Lower leg skin (tissue), 4 donors: ENCODE measurements around the gene EIF3J. TPM values are rescaled to one million over a fixed set of nuclear protein-coding genes. Genes with fewer than 3 reads are reported as not detected.
A peak's percentile ranks its signal among the peaks of the same experiment; 100 is the strongest.
"Not testable (repeated sequence)": the region's sequence is repeated elsewhere in the genome, so short reads cannot be mapped to it uniquely, and the experiment has no call there.

Experiments used
- DNase-seq, 2 donors: peaks; one replicate each; pipeline ENCODE4 v3.0.0-alpha.2; 2019; ENCODE audit warnings: low spot score in 2 of 2
- H3K4me3 ChIP-seq: fragments of 200-600 bp; sonication (generic); 2 replicates; pipeline ENCODE4 v1.5.1; 2017; ENCODE audit warnings: mild to moderate bottlenecking, low read depth; ENCODE audit not compliant: poor library complexity, severe bottlenecking
- POLR2A ChIP-seq, 2 donors: fragments of 450-650 bp; IDR thresholded peaks; one replicate each; pipeline ENCODE4 v1.6.1; 2016 to 2017; ENCODE audit warnings: antibody characterized with exemption in 2 of 2, mild to moderate bottlenecking in 1 of 2, moderate library complexity in 1 of 2
- WGBS, 2 donors: methylation state at CpG; one replicate each; pipeline ENCODE4 v1.1.5; 2018; 5-methylcytosine and 5-hydroxymethylcytosine counted together
- intact Hi-C: fragments of 100-400 bp; cut with DNase I; formaldehyde crosslinking; loops from one replicate; pipeline ENCODE4 v1.15.0; 2023; ENCODE audit warnings: low total_unique reads
- total RNA-seq, 4 donors: library from RNA; depleted of rRNA; stranded (reverse); fragments of >200 nt; gene quantifications; one replicate each; pipeline ENCODE4 v1.1.0, GENCODE V29; 2016
- TF ChIP-seq, protein P1 (sequence below), 3 donors: fragments of 450-650 bp; IDR thresholded peaks; one replicate each; pipeline ENCODE4 v1.5.1; 2016; ENCODE audit warnings: antibody characterized with exemption in 3 of 3, mild to moderate bottlenecking in 3 of 3, moderate library complexity in 2 of 3

Gene EIF3J
- total RNA-seq, 4 donors from 2014 or later: 35.1 to 45.2 (median 42.3) TPM

DNA sequence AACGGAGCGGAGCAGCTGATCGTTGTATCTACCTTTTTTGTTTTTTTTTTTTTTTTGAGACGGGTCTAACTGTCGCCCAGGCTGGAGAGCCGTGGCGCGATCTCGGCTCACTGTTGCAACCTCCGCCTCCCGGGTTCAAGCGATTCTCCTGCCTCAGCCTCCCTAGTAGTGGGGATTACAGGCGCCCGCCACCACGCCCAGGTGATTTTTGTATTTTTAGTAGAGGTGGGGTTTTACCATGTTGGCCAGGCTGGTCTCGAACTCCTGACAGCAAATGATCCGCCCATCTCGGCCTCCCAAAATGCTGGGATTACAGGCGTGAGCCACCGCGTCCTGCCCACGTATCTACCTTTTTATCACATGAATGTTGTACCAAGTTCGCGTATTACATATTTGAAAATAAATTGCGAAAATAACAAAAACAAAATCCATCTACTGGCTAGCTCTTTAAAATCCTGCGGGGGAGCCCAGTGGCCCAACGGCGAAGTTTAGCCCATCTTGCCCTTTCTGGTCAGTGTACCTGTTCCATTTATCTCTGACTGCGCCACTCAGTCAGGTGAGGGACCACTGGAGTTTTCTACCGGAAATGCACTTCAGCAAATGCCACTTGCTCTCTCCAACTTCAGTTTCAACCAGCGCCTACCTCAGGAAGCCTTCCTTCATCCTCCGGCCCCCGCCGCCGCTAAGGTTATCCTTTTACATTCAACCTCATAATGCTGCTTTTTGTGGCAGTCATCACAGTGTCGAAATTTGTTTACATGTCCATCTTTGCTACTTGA lies 1.2 kb upstream of the EIF3J start:
- 62 to 65% methylated on average over 36 of the region's 36 CpGs for WGBS, 2 donors
- intact Hi-C loops: no loop called here
- peak overlapping the region; percentile 60 for H3K4me3 ChIP-seq
- TF ChIP-seq, protein P1, sequence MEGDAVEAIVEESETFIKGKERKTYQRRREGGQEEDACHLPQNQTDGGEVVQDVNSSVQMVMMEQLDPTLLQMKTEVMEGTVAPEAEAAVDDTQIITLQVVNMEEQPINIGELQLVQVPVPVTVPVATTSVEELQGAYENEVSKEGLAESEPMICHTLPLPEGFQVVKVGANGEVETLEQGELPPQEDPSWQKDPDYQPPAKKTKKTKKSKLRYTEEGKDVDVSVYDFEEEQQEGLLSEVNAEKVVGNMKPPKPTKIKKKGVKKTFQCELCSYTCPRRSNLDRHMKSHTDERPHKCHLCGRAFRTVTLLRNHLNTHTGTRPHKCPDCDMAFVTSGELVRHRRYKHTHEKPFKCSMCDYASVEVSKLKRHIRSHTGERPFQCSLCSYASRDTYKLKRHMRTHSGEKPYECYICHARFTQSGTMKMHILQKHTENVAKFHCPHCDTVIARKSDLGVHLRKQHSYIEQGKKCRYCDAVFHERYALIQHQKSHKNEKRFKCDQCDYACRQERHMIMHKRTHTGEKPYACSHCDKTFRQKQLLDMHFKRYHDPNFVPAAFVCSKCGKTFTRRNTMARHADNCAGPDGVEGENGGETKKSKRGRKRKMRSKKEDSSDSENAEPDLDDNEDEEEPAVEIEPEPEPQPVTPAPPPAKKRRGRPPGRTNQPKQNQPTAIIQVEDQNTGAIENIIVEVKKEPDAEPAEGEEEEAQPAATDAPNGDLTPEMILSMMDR (IDR thresholded peaks at IDR 0.05): no peak
- no peak for TF ChIP-seq POLR2A (IDR thresholded peaks at IDR 0.05)
- peak in 1 of 2 donors; percentile 24 for DNase-seq

DNA sequence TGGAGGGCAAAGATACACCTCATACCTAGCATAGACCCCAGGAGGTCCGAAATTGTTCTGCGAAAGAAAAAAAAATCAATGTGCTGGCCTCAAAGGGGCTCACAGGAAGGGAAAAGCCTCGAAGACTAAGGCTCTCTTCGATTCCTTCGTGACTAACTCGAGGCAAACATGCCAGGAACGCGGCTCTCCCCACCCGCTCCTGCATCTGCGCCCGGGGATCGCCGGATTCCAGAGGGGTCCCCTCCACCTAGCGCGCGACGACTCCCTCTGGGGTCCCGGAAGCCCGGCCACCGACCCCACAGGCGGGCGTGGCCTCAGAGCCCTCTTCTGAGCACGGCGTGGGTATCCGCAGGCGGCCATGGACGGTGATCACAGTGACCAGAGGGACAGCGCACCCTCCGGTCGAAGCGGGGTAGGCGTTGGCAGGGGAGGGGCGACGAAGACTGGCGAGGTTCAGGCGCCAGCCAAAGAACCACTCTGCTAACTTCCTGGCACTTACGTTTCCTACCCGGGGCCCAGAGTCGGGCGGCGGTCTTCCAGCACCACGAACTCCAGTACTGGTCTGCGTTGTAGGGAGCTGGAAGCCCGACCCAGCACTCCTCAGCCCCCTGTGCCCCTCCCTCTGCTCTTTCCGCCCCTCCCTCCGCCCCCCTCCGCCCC lies 515 bp upstream of the EIF3J start:
- peak; percentile 84 to 97 for DNase-seq
- peak overlapping the region; percentile 60 for H3K4me3 ChIP-seq
- WGBS, 2 donors: 0 to 1% methylated on average over 32 to 33 of the region's 47 CpGs
- intact Hi-C loops: no loop called here
- TF ChIP-seq POLR2A (IDR thresholded peaks at IDR 0.05): peak in 1 of 2 donors; percentile 15
- TF ChIP-seq, protein P1 (IDR thresholded peaks at IDR 0.05): peak in 1 of 3 donors; percentile 11

DNA sequence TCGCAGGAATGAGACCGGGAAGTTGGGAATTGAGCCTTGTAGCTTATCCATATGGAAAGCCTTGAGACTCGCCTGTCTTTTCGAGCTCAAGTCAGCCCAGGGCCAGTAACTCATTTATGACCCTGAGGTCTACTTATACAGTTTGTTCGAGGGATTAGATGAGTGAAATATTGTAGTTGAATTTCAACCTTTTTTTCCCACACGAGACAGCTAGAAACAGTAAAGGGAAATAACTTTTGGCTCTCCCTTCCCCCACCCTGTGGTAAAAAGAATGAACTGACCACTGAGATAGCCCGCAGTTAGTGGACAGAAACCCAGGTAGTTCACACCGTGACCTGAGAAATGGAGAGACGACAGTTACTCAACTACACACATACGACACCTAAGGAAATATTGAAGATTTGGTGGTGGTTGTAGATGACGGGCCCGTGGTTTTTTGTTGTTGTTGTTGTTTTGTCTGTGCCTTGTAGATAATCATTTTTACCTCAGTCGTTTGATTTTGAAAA lies 841 bp downstream of the EIF3J start:
- TF ChIP-seq, protein P1 (IDR thresholded peaks at IDR 0.05): no peak
- TF ChIP-seq POLR2A (IDR thresholded peaks at IDR 0.05): no peak
- intact Hi-C loops: no loop called here
- 9 to 12% methylated on average over 13 of the region's 13 CpGs for WGBS, 2 donors
- DNase-seq: no peak
- peak overlapping the region; percentile 95 for H3K4me3 ChIP-seq

DNA sequence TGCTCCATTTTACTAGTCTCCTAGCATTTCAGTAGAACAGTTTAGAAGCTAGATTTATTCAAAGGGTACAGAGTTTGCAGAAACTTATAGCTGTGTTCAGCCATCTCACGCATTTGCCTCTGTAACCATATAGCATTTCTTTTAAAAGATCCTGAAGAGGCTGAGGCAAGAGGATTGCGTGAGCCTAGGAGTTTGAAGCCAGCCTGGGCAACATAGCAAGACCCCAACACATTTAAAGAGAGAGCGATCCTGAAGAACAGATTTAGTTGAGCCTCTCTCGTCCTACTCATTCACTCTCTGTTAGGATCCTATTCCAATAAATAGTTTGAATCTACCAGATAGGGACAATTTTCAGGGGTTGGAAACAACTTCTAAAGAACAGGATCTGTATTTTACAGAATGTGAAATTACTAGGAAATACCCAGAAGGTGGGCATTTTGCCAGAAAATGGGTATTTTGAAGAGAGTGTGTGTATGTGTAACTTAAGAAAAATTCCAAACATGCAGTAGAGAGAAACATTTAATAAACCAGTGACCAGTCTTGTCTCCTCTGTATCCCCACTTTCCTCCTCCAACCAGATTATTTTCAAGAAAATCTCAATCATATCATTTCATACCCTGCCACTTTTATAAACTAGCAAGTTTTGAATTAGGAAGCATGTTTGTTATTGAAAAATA lies 4.5 kb downstream of the EIF3J start:
- H3K4me3 ChIP-seq: no peak overlapping the region
- intact Hi-C loops: no loop called here
- no peak for DNase-seq
- WGBS, 2 donors: 93 to 94% methylated on average over 4 of the region's 4 CpGs
- no peak for TF ChIP-seq POLR2A (IDR thresholded peaks at IDR 0.05)
- TF ChIP-seq, protein P1 (IDR thresholded peaks at IDR 0.05): no peak

DNA sequence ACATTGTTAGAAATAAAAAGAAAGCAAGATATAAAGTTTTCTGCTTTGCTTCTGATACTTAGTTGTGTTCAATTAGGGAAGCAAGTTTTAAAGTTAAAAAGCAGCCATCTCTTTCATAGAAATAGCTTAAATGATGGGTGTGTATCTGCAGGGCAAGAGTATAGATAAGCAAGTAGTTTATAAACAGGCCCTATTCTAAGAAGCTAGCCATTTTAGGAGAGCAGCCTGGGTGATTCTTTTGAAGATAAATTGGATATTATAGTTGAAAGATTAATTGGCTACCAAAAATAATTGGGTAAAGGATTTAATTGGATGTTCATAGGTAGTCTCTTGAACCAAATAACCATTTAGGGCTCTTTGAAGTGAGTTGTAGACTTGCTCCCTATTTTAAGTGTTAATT lies 5.6 kb downstream of the EIF3J start:
- intact Hi-C loops: no loop called here
- H3K4me3 ChIP-seq: no peak overlapping the region
- DNase-seq: no peak
- TF ChIP-seq, protein P1 (IDR thresholded peaks at IDR 0.05): no peak
- TF ChIP-seq POLR2A (IDR thresholded peaks at IDR 0.05): no peak

DNA sequence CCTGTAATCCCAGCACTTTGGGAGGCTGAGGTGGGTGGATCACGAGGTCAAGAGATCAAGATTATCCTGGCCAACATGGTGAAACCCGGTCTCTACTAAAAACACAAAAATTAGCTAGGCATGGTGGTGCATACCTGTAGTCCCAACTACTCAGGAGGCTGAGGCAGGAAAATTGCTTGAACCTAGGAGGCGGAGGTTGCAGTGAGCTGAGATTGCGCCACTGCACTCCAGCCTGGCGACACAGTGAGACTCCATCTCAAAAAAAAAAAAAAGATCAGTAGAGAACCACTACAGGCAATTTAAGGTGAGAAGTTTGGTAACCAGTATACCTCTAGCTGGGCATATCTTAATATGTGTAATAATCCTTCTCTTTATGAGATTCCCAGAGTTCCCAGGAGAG lies 7.8 kb downstream of the EIF3J start:
- H3K4me3 ChIP-seq, DNase-seq, intact Hi-C loops: not testable (repeated sequence)
- 90 to 94% methylated on average over 5 of the region's 5 CpGs for WGBS, 2 donors
